Gastrocnemius medialis (tissue), 4 donors: ENCODE results near the gene TELO2. TPM values are rescaled to one million over a fixed set of nuclear protein-coding genes. Genes with fewer than 3 reads are reported as not detected.

ENCODE experiments used
- ATAC-seq, 2 donors: fragments of 150-250 bp; one replicate each; pipeline ENCODE4 v1.9.1; 2016
- DNase-seq, 2 donors: peaks; one replicate each; pipeline ENCODE4 v3.0.0-alpha.2; 2019
- H3K27ac ChIP-seq, 4 donors: fragments of 200-600 bp; sonication (generic); 1 replicate in 1 of 4; 2 replicates in 3 of 4; pipeline ENCODE4 v1.5.1; 2016 to 2018; ENCODE audit warnings: mild to moderate bottlenecking in 2 of 4, moderate library complexity in 1 of 4
- H3K27me3 ChIP-seq, 3 donors: fragments of 200-600 bp; sonication (generic) in 2 of 3; 1 replicate in 1 of 3; 2 replicates in 2 of 3; pipeline versions ENCODE4 v1.5.1 to v1.6.0; 2016 to 2019; ENCODE audit warnings: mild to moderate bottlenecking in 1 of 3, moderate library complexity in 1 of 3
- H3K36me3 ChIP-seq, 2 donors: fragments of 200-600 bp; sonication (generic) in 1 of 2; one replicate each; pipeline ENCODE4 v1.5.1; 2017 to 2018
- H3K4me1 ChIP-seq, 2 donors: fragments of 200-600 bp; sonication (generic) in 1 of 2; one replicate each; pipeline ENCODE4 v1.5.1; 2016 to 2017; ENCODE audit warnings: mild to moderate bottlenecking in 2 of 2
- H3K4me3 ChIP-seq, 4 donors: fragments of 200-600 bp; sonication (generic) in 3 of 4; 1 replicate in 1 of 4; 2 replicates in 3 of 4; pipeline ENCODE4 v1.5.1; 2016 to 2019; ENCODE audit warnings: mild to moderate bottlenecking in 2 of 4
- H3K9me3 ChIP-seq, 3 donors: fragments of 200-600 bp; sonication (generic) in 2 of 3; 1 replicate in 1 of 3; 2 replicates in 2 of 3; pipeline ENCODE4 v1.5.1; 2016 to 2019
- POLR2A ChIP-seq, 2 donors: fragments of 450-650 bp; IDR thresholded peaks; one replicate each; pipeline ENCODE4 v1.6.1; 2017; ENCODE audit warnings: antibody characterized with exemption in 2 of 2, mild to moderate bottlenecking in 2 of 2, moderate library complexity in 2 of 2
- in situ Hi-C, 4 donors: fragments of 200-750 bp; cut with MboI; loops; one replicate each; pipeline versions ENCODE4 v1.15.0 to v1.8.0; 2017; ENCODE audit warnings: low sequenced_read_pairs in 4 of 4
- intact Hi-C: fragments of 100-400 bp; cut with DNase I; formaldehyde crosslinking; loops from one replicate; pipeline ENCODE4 v1.15.1; 2023; ENCODE audit warnings: low total_unique reads
- total RNA-seq, 4 donors: library from RNA; depleted of rRNA; stranded (reverse); fragments of >200 nt; gene quantifications; one replicate each; pipeline versions ENCODE4 v1.1.0 to v1.2.3, GENCODE V29; 2016
- TF ChIP-seq, protein P1 (sequence below), 5 experiments: fragments of 450-650 bp in 3 of 5; fragments of 200-600 bp in 2 of 5; sonication (generic) in 2 of 5; IDR thresholded peaks in 4 of 5; conservative IDR thresholded peaks in 1 of 5; 1 replicate in 4 of 5; 2 replicates in 1 of 5; pipeline ENCODE4 v1.5.1; 2016 to 2019; ENCODE audit warnings: antibody characterized with exemption in 5 of 5, mild to moderate bottlenecking in 3 of 5, moderate library complexity in 3 of 5

The TELO2 gene
- total RNA-seq, 4 donors from 2014 or later, result 2.9 to 11.2 (median 9.8) TPM

DNA sequence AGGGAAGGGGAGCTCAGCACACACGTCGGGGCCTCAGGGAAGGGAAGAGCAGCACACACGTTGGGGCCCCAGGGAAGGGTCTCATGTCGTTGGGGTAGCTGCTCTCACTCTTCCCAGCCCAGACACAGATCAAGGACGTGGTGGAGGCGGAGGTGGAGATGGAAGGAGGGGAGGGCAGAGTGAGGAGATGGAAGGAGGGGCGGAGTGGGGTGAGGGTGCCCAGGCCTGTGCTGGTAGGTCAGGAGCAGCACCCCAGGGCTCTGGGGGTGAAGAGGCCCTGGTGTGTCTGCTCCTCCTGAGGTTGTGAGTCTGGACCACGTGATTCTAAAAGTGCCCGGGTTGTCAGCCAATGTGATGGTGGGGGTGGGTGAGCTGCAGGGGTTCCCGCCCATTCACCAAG lies 33.2 kb upstream of the TELO2 start:
- intact Hi-C loops (no loop called here), in situ Hi-C loops (no loop called here)
- TF ChIP-seq, protein P1, sequence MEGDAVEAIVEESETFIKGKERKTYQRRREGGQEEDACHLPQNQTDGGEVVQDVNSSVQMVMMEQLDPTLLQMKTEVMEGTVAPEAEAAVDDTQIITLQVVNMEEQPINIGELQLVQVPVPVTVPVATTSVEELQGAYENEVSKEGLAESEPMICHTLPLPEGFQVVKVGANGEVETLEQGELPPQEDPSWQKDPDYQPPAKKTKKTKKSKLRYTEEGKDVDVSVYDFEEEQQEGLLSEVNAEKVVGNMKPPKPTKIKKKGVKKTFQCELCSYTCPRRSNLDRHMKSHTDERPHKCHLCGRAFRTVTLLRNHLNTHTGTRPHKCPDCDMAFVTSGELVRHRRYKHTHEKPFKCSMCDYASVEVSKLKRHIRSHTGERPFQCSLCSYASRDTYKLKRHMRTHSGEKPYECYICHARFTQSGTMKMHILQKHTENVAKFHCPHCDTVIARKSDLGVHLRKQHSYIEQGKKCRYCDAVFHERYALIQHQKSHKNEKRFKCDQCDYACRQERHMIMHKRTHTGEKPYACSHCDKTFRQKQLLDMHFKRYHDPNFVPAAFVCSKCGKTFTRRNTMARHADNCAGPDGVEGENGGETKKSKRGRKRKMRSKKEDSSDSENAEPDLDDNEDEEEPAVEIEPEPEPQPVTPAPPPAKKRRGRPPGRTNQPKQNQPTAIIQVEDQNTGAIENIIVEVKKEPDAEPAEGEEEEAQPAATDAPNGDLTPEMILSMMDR (IDR thresholded peaks at IDR 0.05 in 4 of 5, conservative IDR thresholded peaks at IDR 0.05 in 1 of 5), result no peak
- TF ChIP-seq POLR2A (IDR thresholded peaks at IDR 0.05), result no peak
- H3K4me3 ChIP-seq, result no peak overlapping the region
- no peaks in the 10 kb centered on the region for H3K27me3 ChIP-seq
- no peaks in the 10 kb centered on the region for H3K4me1 ChIP-seq
- H3K36me3 ChIP-seq, result peaks cover 0 to 52% of the 10 kb centered on the region in 2 donors
- H3K9me3 ChIP-seq, result no peaks in the 10 kb centered on the region
- no peak for DNase-seq
- no peak for ATAC-seq
- H3K27ac ChIP-seq, result no peak overlapping the region

DNA sequence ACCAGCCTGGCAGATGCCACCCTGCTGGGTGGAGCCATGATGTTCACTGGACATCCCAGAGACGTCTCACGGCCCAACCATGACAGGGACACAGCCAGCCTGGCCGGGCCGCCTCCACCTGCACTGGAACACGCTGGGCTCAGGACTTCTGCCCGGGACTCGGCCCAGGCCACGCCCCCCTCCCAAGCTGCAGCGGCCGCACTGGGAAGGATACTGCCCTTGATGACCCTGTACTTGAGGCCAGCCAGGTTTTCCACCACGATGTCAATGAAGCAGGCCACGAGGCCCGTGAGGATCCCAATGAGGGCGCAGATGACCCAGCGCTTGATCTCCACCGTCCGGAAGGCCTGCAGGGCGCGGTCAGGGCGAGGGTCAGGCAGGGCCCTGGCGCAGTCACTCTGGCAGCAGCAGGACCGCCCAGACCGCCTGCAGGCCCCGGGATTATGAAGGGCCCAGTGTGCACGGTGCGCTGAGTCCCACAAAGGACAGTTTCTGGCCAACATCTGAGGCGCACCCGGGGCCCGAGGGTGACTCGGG lies 32.5 kb upstream of the TELO2 start:
- H3K27me3 ChIP-seq, result no peaks in the 10 kb centered on the region
- no peak overlapping the region for H3K4me3 ChIP-seq
- H3K36me3 ChIP-seq, result peaks cover 0 to 45% of the 10 kb centered on the region in 2 donors
- H3K27ac ChIP-seq, result no peak overlapping the region
- in situ Hi-C loops, result no loop called here
- intact Hi-C loops, result no loop called here
- no peak for TF ChIP-seq POLR2A (IDR thresholded peaks at IDR 0.05)
- TF ChIP-seq, protein P1 (IDR thresholded peaks at IDR 0.05 in 4 of 5, conservative IDR thresholded peaks at IDR 0.05 in 1 of 5), result no peak
- DNase-seq, result no peak
- no peaks in the 10 kb centered on the region for H3K4me1 ChIP-seq
- no peaks in the 10 kb centered on the region for H3K9me3 ChIP-seq
- ATAC-seq, result no peak

DNA sequence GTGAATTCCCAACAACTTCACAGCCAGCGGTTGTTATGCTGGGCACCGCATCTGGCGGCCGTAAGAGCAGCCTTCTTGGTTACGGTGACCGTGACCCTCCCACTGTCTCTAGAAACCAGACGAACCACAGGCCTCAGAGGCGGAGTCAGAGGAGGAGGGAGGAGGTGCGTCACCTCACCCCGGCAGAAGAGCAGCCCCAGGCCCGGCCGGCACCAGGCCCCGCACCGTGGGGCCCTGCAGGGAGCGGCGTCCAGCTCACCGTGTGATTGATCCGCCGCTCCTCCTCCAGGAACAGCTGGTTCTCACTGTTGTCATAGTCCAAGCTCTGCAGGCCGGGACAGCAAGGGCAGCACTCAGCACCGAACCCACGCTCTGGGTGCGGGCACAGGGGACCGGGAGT lies 32.0 kb upstream of the TELO2 start:
- Histone ChIP-seq H3K4me1 (no peaks in the 10 kb centered on the region), H3K27ac (no peak overlapping the region), H3K4me3 (no peak overlapping the region), H3K9me3 (no peaks in the 10 kb centered on the region), H3K27me3 (no peaks in the 10 kb centered on the region), H3K36me3 (peaks cover 0 to 40% of the 10 kb centered on the region in 2 donors)
- DNase-seq (no peak), ATAC-seq (no peak)
- no peak for TF ChIP-seq POLR2A (IDR thresholded peaks at IDR 0.05)
- TF ChIP-seq, protein P1 (IDR thresholded peaks at IDR 0.05 in 4 of 5, conservative IDR thresholded peaks at IDR 0.05 in 1 of 5), result no peak
- intact Hi-C loops, result no loop called here
- in situ Hi-C loops, result no loop called here

DNA sequence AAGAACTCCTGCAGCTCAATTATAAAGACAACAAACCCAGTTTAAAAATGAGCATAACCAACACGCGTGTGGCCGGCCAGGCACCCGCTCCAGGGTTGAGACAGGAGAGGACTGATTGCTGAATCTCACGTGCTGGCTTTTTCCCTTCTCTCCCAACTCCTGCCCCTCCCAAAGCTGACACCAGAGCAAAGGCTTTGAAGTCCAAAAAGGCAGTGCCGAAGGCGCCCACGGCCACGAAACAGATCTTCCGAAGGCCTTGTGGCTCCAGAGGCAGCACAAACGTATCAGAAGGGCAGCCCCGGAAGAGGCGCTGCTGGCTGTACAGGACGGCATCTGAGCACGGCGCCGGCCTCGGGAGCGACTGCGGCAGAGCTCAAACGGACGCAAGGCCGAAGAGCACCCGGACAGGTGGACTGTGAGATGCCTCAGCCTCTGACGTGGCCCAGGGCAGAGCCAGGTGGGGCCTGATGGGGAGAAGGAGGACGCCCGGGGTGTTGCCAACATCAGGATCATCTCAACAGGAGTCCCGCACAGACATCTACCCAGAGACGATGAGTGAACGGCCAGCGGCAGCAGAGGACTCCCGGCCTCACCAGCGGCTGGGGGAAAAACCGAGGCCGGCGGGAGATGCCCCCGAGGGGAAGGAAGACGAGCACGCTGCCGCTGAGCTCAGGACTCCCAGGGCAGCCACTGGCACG lies 28.8 kb upstream of the TELO2 start:
- Histone ChIP-seq H3K4me3 (no peak overlapping the region), H3K27ac (no peak overlapping the region), H3K9me3 (no peaks in the 10 kb centered on the region), H3K27me3 (no peaks in the 10 kb centered on the region), H3K4me1 (no peaks in the 10 kb centered on the region), H3K36me3 (peaks cover 0 to 23% of the 10 kb centered on the region in 2 donors)
- in situ Hi-C loops (no loop called here), intact Hi-C loops (no loop called here)
- ATAC-seq (no peak), DNase-seq (no peak)
- TF ChIP-seq, protein P1 (IDR thresholded peaks at IDR 0.05 in 4 of 5, conservative IDR thresholded peaks at IDR 0.05 in 1 of 5), result no peak
- no peak for TF ChIP-seq POLR2A (IDR thresholded peaks at IDR 0.05)
